Measurements from ENCODE around the gene PNMT. TPM values are rescaled to one million over a fixed set of nuclear protein-coding genes. Genes with fewer than 3 reads are reported as not detected.

PNMT gene
- total RNA-seq, 1 experiment from 2014 or later, result 2.4 TPM

GRCh38 chr17:39670746-39671145, 2.5 kb downstream of the PNMT start:
- no peaks in the 10 kb centered on the region for H3K27me3 ChIP-seq (ENCODE audit: control insufficient read depth, insufficient read depth, low read length)
- ATAC-seq (no peak), DNase-seq (ENCODE audit: low read depth, low spot score) (no peak)
- intact Hi-C loops (cut with micrococcal nuclease; ENCODE audit: unreplicated experiment), result loop anchor here (5.0 kb wide), 1 partner anchor 48 kb away; no protein-coding TSS in a partner anchor
- ChIA-PET POLR2A (no interaction called here), CTCF (interaction anchor here (0.6 to 2.5 kb wide), 5 partner anchors 34 to 49 kb away, joined by 3 to 11 read pairs (median 3); no protein-coding TSS in a partner anchor)
- H3K9me3 ChIP-seq (ENCODE audit: control insufficient read depth, insufficient read depth, low read depth, low read length), result no peaks in the 10 kb centered on the region
- H3K27ac ChIP-seq (ENCODE audit: low read length), result no peak overlapping the region
- H3K4me1 ChIP-seq (ENCODE audit: control insufficient read depth, insufficient read depth, low read length), result peaks cover 20% of the 10 kb centered on the region
- H3K36me3 ChIP-seq (ENCODE audit: control insufficient read depth, insufficient read depth, low read length), result no peaks in the 10 kb centered on the region
- H3K4me3 ChIP-seq (ENCODE audit: low read depth in 2 of 2, low read length in 2 of 2), result no peak overlapping the region
- in situ Hi-C loops (cut with HindIII; ENCODE audit: low pct_unique_long_range_greater_than_20kb, low sequenced_read_pairs), result no loop called here
- no TSS peak for BruUV-seq (replicated peaks)
- TF ChIP-seq POLR2AphosphoS5 (IDR thresholded peaks at IDR 0.05; ENCODE audit: low read depth, low read length), result no peak
- no peak for TF ChIP-seq SIN3A (IDR thresholded peaks at IDR 0.05; ENCODE audit: borderline replicate concordance, insufficient read depth, low read depth, low read length)
- TF ChIP-seq REST (IDR thresholded peaks at IDR 0.05; ENCODE audit: insufficient read depth in 1 of 2, low read depth in 2 of 2, low read length in 1 of 2), result no peak
- TF ChIP-seq CTCF (IDR thresholded peaks at IDR 0.05), result no peak
- no peak for TF ChIP-seq TCF7L2 (IDR thresholded peaks at IDR 0.05; ENCODE audit: low read depth, low read length)

GRCh38 chr17:39671651-39672521, 3.6 kb downstream of the PNMT start:
- Histone ChIP-seq H3K4me1 (ENCODE audit: control insufficient read depth, insufficient read depth, low read length) (peaks cover 14% of the 10 kb centered on the region), H3K9me3 (ENCODE audit: control insufficient read depth, insufficient read depth, low read depth, low read length) (no peaks in the 10 kb centered on the region), H3K36me3 (ENCODE audit: control insufficient read depth, insufficient read depth, low read length) (no peaks in the 10 kb centered on the region), H3K27ac (ENCODE audit: low read length) (no peak overlapping the region), H3K27me3 (ENCODE audit: control insufficient read depth, insufficient read depth, low read length) (no peaks in the 10 kb centered on the region), H3K4me3 (ENCODE audit: low read depth in 2 of 2, low read length in 2 of 2) (no peak overlapping the region)
- BruUV-seq (replicated peaks), result no TSS peak
- ChIA-PET POLR2A (no interaction called here), CTCF (interaction anchor here (0.5 to 2.5 kb wide), 6 partner anchors 28 to 297 kb away, joined by 3 to 11 read pairs (median 4); partner anchors contain the start of gene ERBB2)
- TF ChIP-seq CTCF (IDR thresholded peaks at IDR 0.05) (peak; percentile 83), POLR2AphosphoS5 (IDR thresholded peaks at IDR 0.05; ENCODE audit: low read depth, low read length) (no peak; the same call in 1 of the 2 replicates)
- DNase-seq (ENCODE audit: low read depth, low spot score), result no peak
- intact Hi-C loops (cut with micrococcal nuclease; ENCODE audit: unreplicated experiment), result loop anchor here (5.0 kb wide), 1 partner anchor 50 kb away; no protein-coding TSS in a partner anchor
- in situ Hi-C loops (cut with HindIII; ENCODE audit: low pct_unique_long_range_greater_than_20kb, low sequenced_read_pairs), result no loop called here
- ATAC-seq, result peak; percentile 56
